NAMALWA (cell line): ENCODE data around the gene KCNJ18.
"Not testable (repeated sequence)": the region's sequence is repeated elsewhere in the genome, so short reads cannot be mapped to it uniquely, and the experiment has no call there.

ENCODE experiments used
- DNase-seq: peaks from one replicate; pipeline ENCODE4 v3.0.0-alpha.2; 2015; ENCODE audit warnings: low spot score

Gene KCNJ18

DNA sequence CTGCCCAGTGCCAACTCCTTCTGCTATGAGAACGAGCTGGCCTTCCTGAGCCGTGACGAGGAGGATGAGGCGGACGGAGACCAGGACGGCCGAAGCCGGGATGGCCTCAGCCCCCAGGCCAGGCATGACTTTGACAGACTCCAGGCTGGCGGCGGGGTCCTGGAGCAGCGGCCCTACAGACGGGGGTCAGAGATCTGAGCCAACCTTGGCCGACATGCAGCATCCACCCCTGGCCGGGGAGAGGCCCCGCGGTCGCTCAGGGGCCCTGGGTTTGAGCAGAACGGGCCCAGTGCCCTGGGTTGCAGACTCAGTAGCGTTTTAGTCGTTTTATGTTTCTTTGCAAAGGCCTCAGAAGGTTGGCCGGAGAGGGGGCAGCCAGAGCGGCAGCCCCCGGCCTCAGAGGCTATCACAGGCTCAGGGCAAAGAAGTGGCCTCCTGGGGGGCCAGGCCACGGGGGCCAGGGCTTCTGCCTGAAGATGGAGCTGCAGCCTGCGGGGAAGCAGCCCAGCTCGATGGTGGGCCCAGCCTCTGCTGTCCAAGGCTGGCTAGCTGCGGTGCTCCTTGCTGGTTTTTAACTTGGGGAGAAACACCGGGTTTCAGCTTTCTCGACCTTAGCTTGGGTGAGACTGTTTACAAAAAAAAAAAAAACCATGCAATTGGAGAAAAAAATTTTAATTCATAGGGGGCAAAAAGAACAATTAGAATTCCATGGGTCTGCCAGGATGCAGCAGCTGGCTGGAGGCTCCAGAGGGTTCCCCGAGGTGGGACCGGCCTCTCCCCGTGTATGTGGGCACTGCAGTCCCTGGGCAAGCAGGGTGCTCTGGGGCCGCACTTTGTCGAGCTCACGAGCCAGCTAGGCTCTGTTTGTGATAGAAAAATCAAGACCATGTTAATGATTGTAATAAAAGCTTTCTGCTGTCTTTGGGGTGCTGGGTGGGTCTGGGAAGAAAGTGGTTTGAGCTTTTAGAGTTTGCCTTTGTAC is 11.9 kb downstream of the KCNJ18 start:
- DNase-seq: not testable (repeated sequence)

DNA sequence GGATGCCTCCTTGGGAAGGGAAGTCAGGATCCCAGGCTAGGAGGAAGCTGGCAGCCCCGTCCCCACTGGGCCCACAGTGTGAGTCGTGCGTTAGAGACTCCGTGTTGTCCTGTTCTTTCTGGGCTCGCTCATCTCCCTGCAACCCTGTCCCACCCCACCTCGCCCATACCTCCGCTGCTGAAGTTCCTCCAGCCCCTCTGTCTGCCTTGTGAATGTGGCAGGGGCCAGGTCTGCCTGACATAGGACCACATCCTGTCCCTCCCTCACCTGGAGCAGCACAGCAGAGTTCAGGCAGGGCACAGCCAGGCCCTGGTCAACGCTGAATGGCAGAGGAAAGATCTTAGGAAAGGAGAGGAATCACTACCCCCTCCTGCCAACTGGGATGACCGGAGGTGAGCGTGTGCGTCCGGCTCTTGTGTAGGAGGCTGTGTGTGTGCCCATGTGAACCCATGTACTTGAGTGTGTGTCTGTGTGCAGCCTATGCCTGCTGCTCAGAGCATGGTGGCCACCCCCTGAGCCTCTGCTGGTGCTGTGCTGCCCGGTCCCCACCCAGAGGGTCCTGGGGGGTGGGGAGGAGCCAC is 12.8 kb downstream of the KCNJ18 start:
- no peak for DNase-seq

DNA sequence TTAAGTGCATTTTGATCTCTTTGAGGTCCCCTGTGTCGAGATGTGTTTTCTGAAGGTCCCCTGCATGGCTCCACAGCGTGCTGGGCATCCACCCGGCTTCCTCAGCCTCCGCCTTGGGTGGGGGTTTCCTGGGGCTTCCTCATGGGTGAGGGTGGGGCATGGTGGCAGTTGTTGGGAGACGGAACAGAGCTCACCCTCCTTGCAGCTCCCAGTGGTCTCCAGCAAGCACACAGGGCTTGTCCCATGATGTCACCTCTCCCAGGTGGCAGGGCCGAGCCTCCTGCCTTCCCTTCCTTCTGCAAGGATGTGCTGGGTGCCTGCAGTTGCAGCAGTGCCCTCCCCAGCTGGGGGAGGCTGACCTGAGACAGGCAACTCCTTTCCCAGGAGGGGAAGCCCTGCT is 13.4 kb downstream of the KCNJ18 start:
- not testable (repeated sequence) for DNase-seq

DNA sequence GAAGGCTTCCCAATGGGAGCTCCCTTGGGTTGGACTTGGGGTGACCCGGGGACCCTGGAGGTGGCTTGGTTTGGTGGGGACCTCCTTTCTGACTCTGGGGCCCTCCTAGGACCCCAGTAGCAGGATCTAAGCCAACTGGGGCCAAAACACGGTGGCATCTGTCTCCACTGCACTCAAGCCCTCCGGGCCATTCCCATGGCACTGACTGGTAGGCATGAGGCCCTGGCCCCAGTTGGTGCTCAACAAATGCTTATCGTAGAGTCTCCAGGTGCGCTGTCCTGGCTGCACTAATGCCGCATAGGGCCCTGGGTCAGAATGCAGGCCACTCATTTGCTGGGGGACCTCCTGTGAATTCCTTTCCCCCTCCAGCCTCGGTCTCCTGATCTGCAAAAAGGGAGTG is 14.2 kb downstream of the KCNJ18 start:
- not testable (repeated sequence) for DNase-seq

DNA sequence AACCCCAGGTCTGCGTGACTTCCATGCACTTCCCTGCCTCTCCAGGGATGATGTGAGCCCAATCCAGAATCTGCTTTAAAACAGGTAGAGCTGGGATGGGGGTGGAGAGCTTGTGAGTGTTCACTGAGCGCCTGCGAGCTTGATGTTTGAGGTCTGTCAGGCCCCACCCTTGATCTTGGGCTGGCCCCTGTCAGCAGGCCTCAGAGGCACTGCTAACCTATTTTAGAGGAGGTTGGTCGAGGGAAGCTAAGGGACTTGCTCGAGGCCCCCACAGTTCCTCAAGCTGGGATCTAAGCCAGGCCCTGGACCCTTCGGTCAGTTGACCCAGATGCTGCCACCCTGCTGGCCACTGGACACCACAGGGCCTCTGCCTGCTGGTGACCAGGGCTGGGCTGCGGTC is 14.8 kb downstream of the KCNJ18 start:
- not testable (repeated sequence) for DNase-seq

DNA sequence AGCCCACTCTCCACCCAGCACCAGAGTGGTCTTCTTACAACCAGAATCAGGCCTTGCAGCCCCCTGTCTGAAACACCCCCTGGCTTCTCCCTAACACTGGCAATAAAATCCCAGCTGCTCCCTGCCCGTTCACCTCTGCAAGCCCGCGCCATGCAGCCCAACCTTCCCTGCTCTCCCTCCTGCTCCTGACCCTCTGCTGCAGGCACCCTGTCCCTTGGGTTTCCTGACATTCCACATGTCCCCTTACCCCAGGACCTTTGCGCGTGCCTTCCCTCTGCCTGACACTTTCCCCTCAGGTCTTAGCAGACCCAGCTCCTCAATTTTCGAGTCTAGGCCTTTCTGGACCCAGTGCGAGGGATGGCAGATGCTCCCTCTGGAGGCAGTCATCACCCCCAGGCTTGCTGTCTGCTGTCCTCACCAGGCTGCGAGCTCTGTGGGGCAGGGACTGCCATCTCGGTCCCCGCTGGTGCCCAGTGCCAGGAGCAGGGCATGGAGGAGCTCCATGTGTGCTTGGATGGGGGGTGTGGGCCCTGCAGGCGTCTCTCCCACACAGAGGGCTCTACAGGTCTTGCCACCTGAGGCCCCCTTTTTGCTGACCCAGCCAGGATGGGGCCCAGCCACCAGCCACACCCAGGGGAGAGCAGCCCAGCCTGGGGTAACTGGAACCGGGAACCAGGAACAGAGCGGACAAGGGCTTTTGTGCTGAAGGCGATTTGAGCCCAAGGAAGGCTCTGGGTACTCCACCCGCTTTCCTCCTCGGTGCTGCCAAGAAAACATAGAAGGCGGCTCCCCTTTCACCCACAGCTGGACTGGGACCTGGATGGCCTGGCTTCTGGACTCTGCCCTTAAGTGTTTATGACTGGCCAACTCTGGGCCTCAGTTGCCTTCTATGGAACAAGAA is 15.6 kb downstream of the KCNJ18 start:
- not testable (repeated sequence) for DNase-seq

DNA sequence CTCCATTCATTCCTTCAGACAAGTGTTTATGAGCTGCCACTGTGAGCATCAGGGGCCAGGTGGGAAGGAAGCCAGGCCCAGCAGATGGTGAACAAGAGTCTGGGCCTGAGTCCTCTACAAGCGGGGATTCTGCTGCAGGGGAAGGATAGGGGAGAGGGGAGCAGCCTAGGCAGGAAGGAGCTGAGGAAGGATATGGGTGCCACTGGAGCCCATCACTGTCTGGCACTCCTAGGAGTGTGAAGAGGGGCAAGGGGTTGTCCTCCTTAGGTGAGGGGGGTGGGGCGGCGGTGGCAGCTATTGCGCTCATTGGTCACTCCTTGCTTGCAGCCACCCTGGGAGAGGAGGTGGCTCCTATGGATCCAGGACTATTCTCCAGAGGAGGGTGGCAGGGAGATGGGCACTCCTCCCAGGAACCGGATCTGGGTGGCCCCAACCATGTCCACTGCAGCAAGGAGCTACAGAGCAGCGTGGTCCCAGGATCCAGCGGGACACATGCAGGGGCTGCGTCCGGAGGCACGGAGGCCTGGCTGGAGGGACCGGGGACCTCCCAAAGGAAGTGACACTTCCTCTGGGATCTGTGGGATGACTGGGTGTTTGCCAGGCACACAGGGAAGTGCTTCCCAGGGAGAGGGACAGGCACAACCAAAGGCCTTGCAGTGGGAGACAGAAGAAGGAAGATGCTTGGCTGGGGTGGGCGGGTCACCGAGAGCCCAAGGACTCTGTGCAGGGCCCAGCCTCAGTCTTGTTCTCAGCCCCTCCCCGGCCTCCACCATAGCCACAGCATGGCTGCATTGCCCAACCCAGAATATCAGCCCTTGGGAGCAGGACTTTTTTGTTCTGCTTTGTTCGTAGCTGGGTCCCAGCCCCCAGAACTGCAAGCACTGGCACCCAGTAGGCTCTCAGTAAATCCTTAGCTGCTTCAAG is 16.6 kb downstream of the KCNJ18 start:
- not testable (repeated sequence) for DNase-seq

DNA sequence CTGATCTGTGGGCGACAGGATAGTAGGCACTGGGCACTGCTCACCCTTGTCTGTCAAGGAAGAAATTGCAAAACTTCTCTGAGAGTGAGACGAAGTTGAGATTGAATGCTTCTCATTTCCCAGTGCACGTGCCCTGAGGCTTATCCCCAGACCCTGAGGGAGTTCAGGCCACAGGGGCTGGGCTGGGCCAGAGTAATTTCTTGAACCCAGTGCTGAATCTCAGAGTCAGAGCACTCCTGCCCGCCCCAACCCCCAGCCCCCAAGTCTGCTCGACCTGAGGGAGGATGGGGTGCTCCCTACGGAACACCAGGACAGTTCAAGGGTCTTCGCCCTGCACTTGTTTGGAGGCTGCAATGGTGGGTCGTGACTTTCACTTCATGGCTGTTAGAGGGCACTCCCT is 17.7 kb downstream of the KCNJ18 start:
- not testable (repeated sequence) for DNase-seq

DNA sequence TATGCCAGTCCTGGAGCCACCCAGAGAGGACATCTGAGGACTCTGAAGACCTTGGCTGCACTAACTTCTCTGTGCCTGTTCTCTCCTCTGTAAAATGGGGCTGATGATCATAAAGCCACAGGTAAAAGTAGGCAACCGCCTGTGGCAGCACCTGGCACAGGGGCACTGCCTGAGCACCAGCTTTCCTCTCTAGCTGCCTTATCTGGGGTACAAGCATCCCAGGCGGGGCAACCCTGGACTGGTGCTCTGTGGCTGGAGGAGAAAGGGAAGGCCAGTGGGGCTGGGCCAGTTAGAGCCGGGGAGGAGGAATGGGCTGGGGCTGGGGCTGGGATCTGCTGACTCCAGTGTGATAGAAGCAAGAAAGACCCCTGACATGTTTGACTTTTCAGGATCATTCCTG is 18.2 kb downstream of the KCNJ18 start:
- DNase-seq: not testable (repeated sequence)

DNA sequence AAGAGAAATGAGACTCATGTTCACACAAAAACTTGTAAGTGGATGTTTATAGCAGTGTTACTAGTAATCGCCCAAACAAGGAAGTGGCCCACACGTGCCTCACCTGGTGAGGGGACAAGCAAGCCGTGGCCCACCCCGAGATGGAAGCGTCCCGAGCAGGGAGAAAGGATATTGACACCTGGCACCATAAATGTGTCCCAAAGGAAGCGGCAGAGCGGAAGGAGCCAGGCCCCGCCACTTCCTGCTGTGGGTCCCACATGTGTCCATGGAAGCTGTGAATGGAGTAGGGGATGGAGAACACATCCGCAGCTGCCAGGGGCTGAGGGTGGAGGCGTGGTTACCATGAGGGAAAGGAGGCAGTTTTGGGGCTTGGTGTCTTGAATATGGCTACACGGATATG is 18.9 kb downstream of the KCNJ18 start:
- no peak for DNase-seq

DNA sequence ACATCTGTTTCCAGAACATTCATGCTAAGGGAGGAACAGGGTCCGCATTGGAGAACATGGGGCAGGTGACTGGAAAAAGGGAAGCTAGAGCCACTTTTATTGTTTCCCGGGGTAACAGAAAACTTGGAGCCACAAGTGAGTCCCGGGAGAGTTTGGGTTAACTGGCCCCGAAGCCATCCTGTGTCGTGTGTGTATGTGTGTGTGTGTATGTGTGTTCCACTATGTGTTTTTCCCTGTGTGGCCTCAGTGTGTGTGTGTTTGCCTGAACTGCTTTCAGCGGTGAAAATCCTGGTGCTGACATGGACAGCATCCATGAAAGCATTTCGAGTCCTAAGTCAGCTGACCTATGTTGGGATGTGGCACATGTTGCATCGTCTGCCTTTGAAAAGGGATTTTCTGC is 20.7 kb downstream of the KCNJ18 start:
- not testable (repeated sequence) for DNase-seq

DNA sequence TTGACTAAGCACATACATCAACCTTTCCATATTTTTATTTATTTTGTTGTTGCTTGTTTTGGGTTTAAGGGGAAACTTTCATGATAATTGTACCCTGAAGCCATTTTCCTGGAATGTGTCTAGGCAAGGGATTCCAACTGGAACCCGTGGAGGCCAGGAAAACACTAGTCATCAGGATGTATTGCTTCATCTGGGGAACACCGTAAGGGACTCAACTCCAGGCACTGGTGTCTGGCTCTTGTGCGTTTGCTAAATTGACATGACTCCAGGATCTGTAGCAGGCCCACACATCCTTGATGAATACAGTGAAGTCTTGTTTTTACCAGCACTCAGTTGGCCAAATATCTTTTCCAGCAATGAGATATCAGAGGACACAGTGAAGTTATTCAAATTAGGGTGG is 21.3 kb downstream of the KCNJ18 start:
- not testable (repeated sequence) for DNase-seq

DNA sequence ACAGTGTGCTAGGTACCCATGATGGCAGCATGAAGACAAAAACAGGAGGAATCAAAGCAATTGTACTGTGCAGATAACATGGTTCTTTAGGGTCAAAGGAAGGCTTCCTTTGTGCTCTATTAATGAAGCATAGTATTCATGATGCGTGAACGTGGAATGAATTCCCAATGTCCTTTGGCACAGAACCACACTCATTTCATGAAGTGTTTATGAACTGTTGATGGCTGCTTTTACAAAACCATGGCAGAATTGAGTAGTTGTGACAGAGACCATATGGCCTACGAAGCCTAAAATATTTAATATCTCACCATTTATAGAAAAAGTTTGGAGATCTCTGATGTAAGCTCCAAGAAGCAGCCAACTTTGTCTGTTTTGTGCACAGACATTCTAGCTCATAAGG is 22.4 kb downstream of the KCNJ18 start:
- not testable (repeated sequence) for DNase-seq

DNA sequence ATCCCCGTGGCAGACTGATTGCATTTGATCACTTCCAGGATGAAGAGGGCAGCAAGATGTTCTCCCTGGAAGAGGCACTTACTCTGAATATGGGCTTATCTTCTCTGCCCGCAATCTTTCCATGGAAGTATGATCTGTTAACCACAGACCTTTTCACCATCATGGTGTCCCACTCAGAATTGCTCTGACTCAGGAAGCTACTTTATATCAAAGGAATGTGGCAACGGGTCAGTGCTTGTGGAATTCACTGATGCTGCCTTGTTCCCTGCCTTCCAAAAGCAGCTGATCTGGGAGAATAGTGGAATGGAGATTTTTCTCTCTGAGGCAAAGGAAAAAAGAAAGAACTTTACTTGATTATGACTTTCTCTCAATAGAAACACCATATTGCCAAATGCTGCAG is 23.6 kb downstream of the KCNJ18 start:
- DNase-seq: not testable (repeated sequence)

DNA sequence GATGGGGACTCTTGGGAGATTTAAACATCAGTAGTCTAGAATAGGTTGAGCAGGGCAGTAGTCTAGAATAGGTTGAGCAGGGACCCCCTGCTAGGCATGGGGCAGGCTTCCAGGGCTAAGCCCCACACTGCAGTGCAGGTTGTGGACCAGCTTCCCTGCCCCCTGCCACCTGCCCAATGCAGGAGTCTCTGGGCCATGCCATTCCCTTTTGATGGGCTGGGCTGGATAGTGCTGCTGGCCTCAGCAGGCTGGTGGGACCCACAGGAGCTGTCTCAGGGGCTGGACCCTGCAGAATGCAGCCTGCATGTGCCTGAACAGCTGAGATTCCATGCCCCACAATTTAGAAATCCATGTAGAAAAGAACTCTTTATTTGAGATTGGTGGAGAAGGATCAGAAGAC is 26.6 kb downstream of the KCNJ18 start:
- not testable (repeated sequence) for DNase-seq

DNA sequence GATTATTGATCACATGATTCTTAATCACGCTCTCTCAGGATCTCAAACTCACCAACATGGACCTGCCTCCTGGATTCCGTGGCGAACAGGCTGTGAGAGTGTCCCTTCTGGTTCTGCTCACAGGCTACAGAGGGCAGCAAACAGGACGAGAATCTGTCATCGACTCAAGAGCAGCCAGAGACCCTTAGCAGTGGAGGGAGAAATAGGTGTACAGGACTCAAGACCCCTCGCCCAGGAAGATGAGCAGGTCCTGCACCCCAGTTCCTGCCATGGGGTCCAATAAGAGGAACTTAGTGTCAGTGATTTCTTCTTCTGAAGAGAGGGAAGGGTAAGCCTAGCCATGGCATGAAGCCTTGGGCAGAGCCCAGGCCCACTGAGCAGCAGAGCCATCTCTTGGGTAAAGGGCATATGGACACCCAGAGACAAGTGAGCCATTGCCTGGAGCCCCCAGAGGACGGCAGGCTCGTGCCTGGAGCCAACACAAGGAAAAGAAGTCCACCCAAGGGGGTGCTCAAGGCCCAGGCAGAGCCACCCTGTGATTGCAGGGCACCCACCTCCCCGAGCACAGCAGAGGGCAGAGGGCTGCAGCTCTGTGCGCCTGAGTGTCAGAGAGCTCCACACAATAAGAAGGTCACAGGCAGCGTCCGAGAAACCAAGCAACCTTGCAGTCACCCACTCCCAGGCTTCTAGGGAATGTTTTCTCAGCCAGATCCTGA is 27.3 kb downstream of the KCNJ18 start:
- DNase-seq: not testable (repeated sequence)

DNA sequence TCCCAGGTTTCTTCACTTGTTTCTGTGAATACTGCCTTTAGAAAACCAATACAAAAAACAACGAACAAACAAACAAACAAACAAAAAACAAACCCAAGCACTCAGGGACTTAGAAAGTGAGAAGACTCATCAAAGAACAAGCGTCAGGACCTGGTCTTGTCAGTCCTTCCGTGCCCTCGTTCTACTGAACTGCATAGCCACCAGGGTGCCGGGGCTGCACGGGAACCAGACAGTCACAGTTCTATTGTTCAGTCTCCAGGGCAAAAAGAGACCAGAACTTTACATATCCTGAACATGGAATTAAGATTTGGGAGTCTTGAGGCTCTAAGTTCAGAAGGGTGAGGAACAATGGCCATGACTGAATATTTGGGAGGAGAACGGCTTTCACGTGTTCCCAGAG is 28.2 kb downstream of the KCNJ18 start:
- DNase-seq: not testable (repeated sequence)

DNA sequence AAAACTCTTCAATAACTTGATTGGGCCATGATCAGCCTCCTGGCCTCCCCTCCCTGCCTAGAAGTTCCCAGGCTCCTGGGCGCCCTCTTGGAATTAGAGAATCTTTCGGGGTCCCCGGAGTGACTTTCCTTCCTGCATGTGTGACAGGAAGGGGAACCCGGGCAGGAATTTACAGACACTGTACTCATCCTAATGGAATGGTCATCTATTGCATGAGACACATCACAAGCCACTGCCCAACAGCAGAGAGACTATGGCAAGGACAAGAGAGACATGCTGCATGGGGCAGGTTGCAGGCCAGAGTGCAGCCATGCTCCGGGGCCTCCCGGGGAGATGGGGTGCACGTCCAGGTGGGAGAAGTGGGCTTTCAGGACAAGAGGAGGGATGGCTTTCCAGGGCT is 29.9 kb downstream of the KCNJ18 start:
- DNase-seq: not testable (repeated sequence)

DNA sequence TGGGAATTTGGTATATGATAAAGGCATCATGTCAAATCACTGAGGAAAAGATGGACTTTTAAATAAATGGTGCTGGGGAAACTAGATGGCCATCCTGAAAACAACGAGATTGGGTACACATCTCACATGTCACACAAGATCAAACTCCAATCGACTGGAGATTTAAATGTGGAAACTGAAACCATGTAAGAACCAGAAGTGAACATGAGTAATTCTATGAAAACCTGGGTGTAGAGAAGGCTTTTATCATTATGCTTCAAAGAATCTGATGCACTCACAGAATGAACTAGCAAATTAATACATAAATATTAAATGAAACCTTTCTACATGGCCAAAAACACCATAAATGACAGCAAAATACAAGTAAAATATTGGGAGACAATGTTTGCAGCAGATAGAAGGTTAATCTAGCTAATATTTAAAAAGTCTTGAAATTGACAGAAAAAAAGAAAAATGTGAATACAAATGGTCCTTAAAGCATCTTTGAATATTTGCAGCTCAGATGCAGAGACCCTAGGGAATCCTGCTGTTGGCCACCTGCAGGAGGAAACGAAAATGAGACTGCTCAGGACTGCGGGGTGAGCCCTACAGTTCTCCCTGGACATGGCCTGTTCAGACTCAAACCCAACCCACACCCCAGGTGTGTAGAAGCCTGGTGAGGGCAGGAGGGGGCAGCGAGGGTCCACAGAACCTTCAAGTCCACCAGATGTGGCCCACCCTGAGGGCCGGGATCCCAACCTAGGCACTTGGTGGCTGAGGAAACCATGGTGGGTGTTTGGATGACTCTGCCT is 32.1 kb downstream of the KCNJ18 start:
- DNase-seq: not testable (repeated sequence)

DNA sequence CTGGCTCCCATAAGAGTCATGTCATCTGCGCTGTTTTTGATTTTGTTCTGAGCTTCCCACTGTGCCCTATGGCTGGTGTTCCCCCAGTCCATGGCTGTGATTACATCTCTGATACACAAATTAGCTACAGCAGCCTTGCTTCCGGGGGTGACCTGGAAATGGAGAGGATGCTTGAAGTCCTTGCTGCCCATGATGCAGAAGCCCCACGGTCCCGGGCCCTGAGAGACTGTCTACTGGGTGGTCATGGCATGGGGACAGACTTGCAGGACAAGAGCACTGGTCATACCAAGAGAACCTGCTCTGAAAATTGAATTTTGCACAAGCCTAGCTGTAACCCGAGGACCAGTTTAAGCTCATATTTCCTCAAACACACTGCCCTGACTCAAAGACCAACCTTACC is 38.8 kb downstream of the KCNJ18 start:
- DNase-seq: not testable (repeated sequence)
